ENCODE results near the gene C6orf89.

DNA sequence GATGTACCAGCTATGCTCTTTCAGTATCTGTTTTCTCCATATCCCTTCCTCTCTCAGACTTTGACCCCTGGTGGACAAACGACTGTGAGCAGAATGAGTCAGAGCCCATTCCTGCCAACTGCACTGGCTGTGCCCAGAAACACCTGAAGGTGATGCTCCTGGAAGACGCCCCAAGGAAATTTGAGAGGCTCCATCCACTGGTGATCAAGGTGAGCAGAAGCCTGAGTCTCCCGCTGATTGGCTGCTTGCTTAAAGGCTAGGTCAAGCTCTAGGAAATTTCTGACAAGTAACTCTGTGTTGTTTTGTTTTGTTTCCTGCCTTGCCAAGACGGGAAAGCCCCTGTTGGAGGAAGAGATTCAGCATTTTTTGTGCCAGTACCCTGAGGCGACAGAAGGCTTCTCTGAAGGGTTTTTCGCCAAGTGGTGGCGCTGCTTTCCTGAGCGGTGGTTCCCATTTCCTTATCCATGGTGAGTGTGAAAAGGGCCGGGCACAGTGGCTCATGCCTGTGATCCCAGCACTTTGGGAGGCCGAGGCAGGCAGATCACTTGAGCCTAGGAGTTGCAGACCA is 28.6 kb downstream of the C6orf89 start:
- TF ChIP-seq EZH2 (IDR thresholded peaks at IDR 0.05; ENCODE audit: borderline replicate concordance, low read depth, low read length, poor library complexity, severe bottlenecking) = no peak
- TF ChIP-seq, protein P1, sequence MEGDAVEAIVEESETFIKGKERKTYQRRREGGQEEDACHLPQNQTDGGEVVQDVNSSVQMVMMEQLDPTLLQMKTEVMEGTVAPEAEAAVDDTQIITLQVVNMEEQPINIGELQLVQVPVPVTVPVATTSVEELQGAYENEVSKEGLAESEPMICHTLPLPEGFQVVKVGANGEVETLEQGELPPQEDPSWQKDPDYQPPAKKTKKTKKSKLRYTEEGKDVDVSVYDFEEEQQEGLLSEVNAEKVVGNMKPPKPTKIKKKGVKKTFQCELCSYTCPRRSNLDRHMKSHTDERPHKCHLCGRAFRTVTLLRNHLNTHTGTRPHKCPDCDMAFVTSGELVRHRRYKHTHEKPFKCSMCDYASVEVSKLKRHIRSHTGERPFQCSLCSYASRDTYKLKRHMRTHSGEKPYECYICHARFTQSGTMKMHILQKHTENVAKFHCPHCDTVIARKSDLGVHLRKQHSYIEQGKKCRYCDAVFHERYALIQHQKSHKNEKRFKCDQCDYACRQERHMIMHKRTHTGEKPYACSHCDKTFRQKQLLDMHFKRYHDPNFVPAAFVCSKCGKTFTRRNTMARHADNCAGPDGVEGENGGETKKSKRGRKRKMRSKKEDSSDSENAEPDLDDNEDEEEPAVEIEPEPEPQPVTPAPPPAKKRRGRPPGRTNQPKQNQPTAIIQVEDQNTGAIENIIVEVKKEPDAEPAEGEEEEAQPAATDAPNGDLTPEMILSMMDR (conservative IDR thresholded peaks at IDR 0.05; ENCODE audit: low read depth, low read length) = no peak
